HG03135 (cell line): Measurements from ENCODE around the gene ATXN2L.
"Not testable (repeated sequence)": the region's sequence is repeated elsewhere in the genome, so short reads cannot be mapped to it uniquely, and the experiment has no call there.

Experiments used
- ATAC-seq: cut with Tn5 transposase; IDR thresholded peaks from one replicate; pipeline ENCODE4 v1.9.1; 2021; ENCODE audit warnings: mild to moderate bottlenecking, moderate library complexity; ENCODE audit not compliant: unreplicated experiment

The ATXN2L gene

DNA sequence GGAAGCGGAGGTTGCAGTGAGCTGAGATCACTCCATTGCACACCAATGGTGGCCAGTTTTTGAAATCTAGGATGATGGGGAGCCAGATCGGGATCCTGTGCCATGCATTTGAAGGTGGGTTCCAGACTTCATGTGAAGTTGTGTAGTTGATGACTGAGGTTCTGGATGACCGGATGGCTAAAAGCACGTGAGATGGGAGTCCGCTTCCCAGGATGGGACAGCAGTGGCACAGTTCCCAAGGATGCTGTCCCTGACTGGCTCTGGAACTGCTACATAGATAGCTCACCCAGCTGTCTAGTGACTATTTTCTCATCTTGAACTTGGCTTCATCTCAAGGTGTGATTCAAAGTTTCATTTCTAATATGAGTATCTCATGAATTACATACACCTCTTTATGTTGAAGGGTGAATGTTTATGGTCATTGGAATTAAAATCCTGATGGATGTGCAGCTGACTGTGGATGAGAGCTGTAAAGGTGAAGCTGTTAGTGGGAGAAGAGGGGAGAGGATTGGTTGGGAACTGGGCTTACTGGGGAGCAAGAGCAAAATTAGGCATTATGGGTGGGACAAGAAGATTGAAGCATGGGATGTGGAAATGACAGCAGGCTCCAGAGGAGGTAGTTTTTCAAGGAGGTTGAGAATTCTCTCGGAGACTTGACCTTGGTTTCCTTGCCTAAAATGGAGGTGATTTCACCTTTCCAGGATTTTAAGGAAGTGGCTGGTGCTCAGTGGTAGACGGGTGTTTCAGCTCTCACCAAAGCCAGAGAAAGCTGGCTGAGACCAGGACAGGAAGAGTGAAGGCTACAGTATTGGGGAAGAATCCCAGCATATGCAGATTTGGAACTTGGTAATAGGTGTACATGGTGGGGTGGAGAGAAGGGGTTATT lies 15.1 kb downstream of the ATXN2L start:
- ATAC-seq = no peak

DNA sequence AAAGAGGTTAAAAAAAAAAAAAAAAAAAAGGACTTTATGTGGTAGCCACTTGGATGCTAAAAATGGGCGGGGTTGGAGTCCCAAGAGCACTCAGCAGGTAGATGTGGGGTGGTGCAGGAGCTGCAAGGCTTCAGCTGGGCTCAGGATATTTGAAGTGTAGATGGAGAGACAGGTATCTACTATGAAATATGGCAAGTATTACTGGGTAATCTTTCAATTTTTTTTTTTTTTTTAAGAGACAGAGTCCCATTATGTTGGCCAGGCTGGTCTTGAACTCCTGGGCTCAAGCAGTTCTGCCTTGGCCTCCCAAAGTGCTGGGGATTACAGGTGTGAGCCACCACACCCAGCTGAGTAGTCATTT lies 15.7 kb downstream of the ATXN2L start:
- ATAC-seq = no peak

DNA sequence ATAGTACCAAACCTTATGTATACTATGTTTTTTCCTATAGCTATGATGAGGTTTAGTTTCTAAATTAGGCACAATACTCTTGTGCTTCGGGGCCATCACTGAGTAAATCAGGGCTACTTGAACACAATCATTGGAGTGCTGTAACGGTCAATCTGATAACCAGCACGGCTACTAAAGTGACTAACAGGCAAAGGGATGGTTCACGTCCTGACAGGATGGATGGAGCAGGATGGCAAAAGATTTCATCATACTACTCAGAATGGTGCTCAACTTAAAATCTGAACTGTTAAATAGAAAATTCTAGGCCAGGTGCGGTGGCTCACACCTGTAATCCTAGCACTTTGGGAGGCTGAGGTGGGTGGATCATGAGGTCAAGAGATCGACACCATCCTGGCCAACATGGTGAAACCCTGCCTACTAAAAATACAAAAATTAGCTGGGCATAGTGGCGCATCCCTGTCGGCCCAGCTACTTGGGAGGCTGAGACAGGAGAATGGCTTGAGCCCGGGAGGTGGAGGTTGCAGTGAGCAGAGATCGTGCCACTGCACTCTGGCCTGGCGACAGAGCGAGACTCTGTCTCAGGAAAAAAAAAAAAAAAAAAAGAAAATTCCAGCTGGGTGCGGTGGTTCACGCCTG lies 16.3 kb downstream of the ATXN2L start:
- ATAC-seq = no peak

GRCh38 chr16:28839899-28840298 lies 17.1 kb downstream of the ATXN2L start:
- ATAC-seq = no peak

- no peak for ATAC-seq
Measured at GRCh38 chr16:28842696-28843095, 19.9 kb downstream of the ATXN2L start.

DNA sequence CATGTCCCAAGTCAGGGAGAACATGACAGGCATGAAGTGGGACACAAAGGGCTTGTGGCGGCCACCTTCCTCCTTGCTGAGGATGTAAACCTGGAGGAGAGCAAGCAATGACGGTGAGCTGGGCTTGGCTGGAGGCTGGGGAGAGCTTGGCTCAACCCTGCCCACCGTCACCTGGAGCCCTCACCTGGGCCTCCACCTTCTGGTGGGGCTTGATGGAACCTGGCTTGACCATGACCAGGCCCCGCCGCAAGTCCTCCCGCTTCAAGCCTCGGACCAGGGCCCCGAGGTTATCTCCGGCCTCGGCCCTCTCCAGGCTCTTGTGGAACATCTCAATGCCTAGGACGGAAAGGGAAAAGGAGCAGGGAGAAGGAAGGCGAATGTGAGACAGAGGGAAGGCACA lies 21.0 kb downstream of the ATXN2L start:
- ATAC-seq = no peak

- ATAC-seq = no peak
Measured at GRCh38 chr16:28844226-28844885, 21.6 kb downstream of the ATXN2L start.

DNA sequence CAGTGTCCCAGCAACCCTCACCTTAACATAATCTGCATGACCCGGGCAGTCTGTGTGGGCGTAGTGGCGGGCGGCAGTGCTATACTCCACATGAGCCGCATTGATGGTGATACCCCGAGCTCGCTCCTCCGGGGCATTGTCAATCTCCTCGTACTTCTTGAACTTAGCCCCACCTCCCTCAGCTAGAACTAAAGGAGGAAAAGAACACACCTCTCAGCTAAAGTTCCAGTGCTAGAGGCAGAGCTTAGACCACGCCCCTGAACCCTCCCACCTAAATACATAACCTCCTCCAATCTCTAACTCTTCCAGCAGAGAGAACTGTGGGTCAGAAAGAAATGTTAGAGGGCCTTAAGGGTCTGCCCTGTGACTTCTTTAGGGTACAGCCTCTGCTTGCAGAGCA lies 22.5 kb downstream of the ATXN2L start:
- no peak for ATAC-seq

DNA sequence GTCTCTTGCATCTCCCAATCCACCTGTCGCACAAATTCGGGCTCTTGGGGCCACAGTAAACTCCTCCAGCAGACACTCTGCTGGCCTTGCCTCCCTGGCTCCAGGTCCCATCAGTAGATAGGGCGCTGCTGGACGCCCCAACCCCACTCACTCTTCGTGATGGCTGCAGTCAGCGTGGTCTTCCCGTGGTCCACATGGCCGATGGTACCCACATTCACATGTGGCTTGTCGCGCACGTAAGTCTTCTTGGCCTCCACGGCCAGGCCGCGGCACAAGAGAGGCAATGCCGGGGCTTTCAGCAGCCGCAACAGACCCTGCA lies 22.9 kb downstream of the ATXN2L start:
- peak; percentile 1 for ATAC-seq

- peak; percentile 85 for ATAC-seq
Measured at GRCh38 chr16:28846080-28846932, 23.5 kb downstream of the ATXN2L start, which contains the start of gene TUFM. TUFM (minus strand) TSS chr16:28846348; CDS start chr16:28846269, 79 bp downstream.

- peak; percentile 9 for ATAC-seq
Measured at GRCh38 chr16:28846933-28847273, 24.1 kb downstream of the ATXN2L start.

DNA sequence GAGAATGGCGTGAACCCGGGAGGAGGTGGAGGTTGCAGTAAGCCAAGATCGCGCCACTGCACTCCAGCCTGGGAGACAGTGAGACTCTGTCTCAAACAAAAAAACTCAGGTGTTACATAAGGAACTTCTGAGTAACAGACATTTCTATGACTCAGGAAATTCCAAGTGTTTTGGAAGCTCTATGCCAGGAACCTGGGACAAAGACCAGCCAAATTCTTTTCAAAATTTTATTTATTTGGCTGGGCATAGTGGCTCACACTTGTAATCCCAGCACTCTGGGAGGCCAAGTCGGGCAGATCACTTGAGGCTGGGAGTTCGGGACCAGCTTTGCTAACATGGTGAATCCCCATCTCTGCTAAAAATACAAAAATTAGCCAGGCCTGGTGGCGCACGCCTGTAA lies 35.6 kb downstream of the ATXN2L start:
- no peak for ATAC-seq

DNA sequence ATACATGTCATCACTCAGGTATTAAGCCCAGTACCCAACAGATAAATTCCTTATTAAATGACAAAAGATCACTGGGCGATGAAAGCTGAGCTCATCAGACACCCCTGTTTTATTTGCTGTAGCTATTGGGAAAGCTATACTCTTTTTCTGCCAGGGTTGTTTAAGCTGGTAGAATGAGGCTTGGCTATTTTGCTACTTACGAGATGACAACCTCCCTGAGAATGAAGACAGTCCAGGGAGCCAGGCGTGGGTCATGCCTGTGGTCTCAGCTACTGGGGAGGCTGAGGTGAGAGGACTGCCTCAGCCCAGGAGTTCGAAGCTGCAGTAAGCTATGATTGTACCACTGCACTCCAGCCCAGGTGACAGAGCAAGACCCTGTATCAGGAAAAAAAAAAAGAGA lies 36.5 kb downstream of the ATXN2L start:
- no peak for ATAC-seq

DNA sequence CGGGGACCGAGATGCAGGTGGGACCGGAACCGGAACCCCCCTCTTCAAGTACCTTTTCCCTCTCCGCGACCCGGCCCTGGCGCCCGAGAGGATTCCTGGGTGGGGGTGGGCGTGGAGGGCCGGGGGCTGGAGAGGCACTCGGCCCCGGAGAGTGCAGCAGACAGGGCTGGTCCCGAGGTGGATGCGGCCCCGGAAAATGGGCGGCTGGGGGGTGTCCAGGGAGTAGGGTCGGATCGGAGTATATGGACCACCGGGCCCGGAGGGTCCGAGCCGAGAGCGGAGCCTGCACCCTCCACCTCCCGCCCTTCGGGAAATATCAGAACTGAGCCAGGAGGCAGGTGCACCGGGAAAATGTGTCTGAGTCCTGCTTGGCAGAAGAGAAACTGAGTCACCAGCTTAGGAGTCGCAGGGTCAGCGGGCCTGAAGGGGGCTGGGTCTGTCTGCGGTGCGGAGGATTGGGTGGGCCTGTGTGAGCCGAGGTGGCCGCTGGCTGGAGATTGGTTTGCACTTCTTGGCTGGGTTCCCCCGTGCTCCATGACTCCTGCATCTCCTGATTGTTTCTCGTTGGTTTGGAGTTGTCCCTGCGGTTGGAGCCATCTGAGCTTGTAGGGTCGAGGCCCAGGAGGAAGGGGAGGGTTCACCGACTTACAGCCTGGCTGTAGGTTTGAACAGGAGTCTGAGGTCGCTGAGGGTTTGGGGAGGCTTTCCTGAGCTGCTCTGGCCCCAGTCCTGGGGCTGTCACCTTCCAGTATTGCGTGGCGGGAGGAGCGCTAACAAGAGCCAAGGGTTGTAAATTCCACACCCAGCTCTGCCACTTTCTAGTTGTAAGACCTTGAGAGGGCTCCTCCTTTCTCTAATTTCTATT lies 41.4 kb downstream of the ATXN2L start:
- ATAC-seq = peak; percentile 2

- no peak for ATAC-seq
Measured at GRCh38 chr16:28865001-28865688, 42.3 kb downstream of the ATXN2L start.

DNA sequence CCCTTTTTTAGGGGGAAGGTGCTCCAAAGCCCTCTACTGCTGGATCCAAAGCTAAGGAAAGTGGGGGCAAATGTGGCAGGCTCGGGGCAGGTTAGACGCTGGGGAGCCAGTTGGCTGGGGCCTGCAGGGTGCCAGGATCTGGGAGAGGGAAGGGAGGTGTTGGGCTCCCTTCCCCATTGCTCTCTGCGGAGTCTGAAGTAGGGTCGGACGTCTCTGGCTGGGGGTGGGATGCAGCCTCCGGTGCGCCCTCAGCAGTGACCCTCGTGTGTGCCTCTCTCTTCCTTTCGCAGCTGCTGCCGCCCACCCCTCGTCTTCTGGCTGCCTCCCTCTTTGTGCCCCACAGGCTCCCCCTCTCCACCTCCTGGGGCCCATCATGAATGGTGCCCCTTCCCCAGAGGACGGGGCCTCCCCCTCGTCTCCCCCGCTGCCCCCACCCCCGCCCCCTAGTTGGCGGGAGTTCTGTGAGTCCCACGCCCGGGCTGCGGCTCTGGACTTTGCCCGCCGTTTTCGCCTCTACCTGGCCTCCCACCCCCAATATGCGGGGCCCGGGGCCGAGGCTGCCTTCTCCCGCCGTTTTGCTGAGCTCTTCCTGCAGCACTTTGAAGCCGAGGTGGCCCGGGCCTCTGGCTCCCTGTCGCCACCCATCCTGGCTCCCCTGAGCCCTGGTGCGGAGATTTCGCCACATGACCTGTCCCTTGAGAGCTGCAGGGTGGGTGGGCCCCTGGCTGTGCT lies 43.1 kb downstream of the ATXN2L start:
- ATAC-seq = no peak

DNA sequence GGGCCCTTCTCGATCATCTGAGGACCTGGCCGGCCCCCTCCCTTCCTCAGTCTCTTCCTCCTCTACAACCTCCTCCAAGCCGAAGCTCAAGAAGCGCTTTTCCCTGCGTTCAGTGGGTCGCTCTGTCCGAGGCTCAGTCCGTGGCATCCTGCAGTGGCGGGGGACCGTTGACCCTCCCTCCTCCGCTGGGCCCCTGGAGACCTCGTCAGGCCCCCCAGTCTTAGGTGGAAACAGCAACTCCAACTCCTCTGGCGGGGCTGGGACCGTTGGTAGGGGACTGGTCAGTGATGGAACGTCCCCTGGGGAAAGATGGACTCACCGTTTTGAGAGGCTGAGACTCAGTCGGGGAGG lies 43.6 kb downstream of the ATXN2L start:
- ATAC-seq = no peak

GRCh38 chr16:28867241-28867640 lies 44.4 kb downstream of the ATXN2L start:
- no peak for ATAC-seq

- not testable (repeated sequence) for ATAC-seq
Measured at GRCh38 chr16:28867646-28868045, 44.8 kb downstream of the ATXN2L start.
